Glutamatergic neuron (in vitro differentiated cells): ENCODE measurements around the gene OSR1. TPM values are rescaled to one million over a fixed set of nuclear protein-coding genes. Genes with fewer than 3 reads are reported as not detected.

Source experiments
- DNase-seq: peaks from one replicate; pipeline ENCODE4 v3.0.0; 2022
- H3K27ac Mint-ChIP-seq: one replicate; pipeline ENCODE4 v1.8.0; 2020; ENCODE audit warnings: mild to moderate bottlenecking, mixed read lengths, inconsistent platforms; ENCODE audit not compliant: unreplicated experiment
- H3K27me3 Mint-ChIP-seq: one replicate; pipeline ENCODE4 v1.8.0; 2020; ENCODE audit warnings: mild to moderate bottlenecking, moderate library complexity, mixed read lengths, inconsistent platforms; ENCODE audit not compliant: unreplicated experiment
- H3K36me3 Mint-ChIP-seq: one replicate; pipeline ENCODE4 v1.8.0; 2020; ENCODE audit warnings: mild to moderate bottlenecking, mixed read lengths, inconsistent platforms; ENCODE audit not compliant: unreplicated experiment
- H3K4me1 Mint-ChIP-seq: one replicate; pipeline ENCODE4 v1.8.0; 2020; ENCODE audit warnings: mild to moderate bottlenecking, low read depth, mixed read lengths, inconsistent platforms; ENCODE audit not compliant: unreplicated experiment
- H3K4me3 Mint-ChIP-seq: one replicate; pipeline ENCODE4 v1.8.0; 2020; ENCODE audit warnings: mild to moderate bottlenecking, mixed read lengths, inconsistent platforms; ENCODE audit not compliant: unreplicated experiment
- H3K9me3 Mint-ChIP-seq: one replicate; pipeline ENCODE4 v1.8.0; 2020; ENCODE audit warnings: mild to moderate bottlenecking, moderate library complexity, mixed read lengths, inconsistent platforms; ENCODE audit not compliant: unreplicated experiment
- total RNA-seq: library from RNA; stranded (reverse); fragmentation: NEBNext Ultra II Directional; extraction: Animal tissue kit (Norgen Biotek cat#: 25700); gene quantifications from one replicate; pipeline ENCODE4 v1.2.1, GENCODE V29; 2021; ENCODE audit not compliant: unreplicated experiment
- TF ChIP-seq, protein P1 (sequence below): fragments of 200-600 bp; sonication (generic); IDR thresholded peaks from one replicate; pipeline ENCODE4 v1.5.0; 2021; ENCODE audit not compliant: partially characterized antibody, unreplicated experiment

The OSR1 gene
- total RNA-seq, 1 donor from 2014 or later, result 0.42 TPM

DNA sequence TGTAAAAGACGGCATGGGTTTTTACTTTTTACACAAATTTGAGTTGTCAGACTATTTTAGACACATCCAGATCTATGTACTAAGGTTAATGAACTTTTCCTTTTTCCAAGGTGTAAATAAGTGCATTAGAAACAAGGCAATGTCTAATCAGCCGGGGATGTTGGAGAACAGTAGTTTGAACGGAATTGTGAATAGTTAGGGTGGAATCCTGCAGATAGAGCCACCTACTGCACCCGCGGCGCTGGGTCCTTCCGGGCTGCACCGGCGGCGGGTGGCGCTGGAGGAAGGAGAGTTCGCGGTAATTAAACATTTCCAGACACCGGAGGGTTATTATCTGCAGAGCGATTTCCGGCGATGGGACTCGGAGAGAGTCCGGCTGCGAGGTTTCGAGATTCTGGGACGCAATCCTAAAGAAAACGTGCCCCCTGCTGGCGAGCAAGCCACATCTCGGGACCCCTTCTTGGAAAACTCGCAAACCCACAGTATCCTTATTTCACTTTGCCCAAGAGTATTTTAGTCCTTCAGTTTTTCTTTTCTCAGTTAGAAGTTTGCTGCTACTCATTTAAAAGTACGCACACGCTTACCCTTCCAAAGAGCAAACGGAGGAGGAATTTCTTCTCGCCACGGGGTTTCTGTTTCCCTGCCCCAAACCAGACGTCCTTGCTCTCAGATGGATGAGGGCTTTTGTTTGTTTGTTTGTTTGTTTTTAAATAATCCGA is 4.5 kb upstream of the OSR1 start:
- DNase-seq, result peak; percentile 84
- peak overlapping the region; percentile 91 for H3K4me3 Mint-ChIP-seq
- peaks cover 4% of the 10 kb centered on the region for H3K36me3 Mint-ChIP-seq
- H3K4me1 Mint-ChIP-seq, result peaks cover 14% of the 10 kb centered on the region
- H3K9me3 Mint-ChIP-seq, result peaks cover 6% of the 10 kb centered on the region
- H3K27ac Mint-ChIP-seq, result no peak overlapping the region
- TF ChIP-seq, protein P1, sequence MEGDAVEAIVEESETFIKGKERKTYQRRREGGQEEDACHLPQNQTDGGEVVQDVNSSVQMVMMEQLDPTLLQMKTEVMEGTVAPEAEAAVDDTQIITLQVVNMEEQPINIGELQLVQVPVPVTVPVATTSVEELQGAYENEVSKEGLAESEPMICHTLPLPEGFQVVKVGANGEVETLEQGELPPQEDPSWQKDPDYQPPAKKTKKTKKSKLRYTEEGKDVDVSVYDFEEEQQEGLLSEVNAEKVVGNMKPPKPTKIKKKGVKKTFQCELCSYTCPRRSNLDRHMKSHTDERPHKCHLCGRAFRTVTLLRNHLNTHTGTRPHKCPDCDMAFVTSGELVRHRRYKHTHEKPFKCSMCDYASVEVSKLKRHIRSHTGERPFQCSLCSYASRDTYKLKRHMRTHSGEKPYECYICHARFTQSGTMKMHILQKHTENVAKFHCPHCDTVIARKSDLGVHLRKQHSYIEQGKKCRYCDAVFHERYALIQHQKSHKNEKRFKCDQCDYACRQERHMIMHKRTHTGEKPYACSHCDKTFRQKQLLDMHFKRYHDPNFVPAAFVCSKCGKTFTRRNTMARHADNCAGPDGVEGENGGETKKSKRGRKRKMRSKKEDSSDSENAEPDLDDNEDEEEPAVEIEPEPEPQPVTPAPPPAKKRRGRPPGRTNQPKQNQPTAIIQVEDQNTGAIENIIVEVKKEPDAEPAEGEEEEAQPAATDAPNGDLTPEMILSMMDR, result peak; percentile 89
- H3K27me3 Mint-ChIP-seq, result peaks cover 23% of the 10 kb centered on the region

DNA sequence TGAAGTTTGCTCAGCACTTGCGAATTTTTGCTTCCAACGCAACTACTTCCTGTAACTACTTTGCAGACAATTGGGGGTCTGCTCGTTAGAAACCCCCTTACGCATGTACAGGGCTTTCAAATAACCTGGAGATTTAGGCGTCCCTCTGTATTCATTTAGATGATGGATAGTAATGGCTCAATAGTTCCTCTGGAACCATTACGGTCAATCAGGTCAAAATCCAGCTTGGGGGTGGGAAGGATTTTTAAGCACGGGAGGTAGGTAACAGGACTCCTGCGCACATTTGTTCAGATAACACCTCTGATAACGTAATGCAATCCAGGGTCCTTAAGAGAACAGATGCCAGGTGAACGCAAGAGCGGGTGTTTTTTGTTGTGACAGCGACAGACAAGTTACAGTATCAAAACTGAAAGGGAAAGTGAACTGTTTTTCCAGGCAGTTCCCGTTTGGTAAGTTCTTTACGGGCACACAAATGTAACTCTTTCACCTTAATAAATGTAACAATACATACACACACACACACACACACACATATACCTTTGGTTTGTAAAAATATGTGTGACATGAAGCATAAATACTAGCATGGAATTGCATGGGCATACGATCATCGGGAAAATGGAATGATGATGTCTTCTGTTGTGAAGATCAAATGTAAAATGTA is 3.8 kb upstream of the OSR1 start:
- Mint-ChIP-seq H3K36me3 (peaks cover 4% of the 10 kb centered on the region), H3K27ac (no peak overlapping the region), H3K4me3 (peak overlapping the region; percentile 91), H3K9me3 (peaks cover 8% of the 10 kb centered on the region), H3K27me3 (peaks cover 27% of the 10 kb centered on the region), H3K4me1 (peaks cover 14% of the 10 kb centered on the region)
- no peak for DNase-seq
- TF ChIP-seq, protein P1, result no peak

DNA sequence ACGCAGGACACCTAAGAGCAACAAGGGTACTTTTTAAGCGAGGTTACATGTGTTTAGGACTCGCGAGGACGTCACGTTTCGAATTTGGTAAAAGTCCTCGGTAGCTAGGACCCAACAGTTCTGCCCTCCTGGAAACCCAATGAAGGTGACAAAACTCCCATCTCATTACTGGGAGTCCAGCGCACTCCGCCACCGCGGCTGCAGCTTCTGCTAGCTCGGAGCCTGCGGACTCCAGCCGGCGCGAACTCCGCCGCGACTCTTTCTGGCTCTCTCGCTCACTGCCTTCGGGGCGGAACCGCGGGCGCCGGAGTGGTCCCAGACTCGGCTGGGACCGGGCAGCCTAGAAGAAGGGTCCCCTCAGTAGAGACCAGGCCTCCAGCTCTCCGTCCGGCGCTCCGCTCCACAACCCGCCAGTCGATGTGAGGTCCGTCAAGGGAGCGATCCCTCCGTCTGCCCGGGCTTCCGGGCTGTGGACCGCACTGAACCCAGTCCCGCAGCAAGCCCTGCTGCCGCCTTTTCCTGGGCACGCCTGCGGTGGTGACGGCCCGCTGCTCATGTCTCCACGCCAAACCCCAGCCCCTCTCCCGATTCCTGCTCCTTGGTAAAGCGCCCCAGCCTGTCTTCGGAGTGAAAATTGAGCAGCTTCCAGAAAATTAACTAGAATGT is 3.0 kb upstream of the OSR1 start:
- peak; percentile 46 for DNase-seq
- TF ChIP-seq, protein P1, result no peak
- Mint-ChIP-seq H3K27ac (peak overlapping the region; percentile 62), H3K9me3 (peaks cover 11% of the 10 kb centered on the region), H3K27me3 (peaks cover 34% of the 10 kb centered on the region), H3K4me1 (peaks cover 16% of the 10 kb centered on the region), H3K36me3 (peaks cover 4% of the 10 kb centered on the region), H3K4me3 (peak overlapping the region; percentile 91)

DNA sequence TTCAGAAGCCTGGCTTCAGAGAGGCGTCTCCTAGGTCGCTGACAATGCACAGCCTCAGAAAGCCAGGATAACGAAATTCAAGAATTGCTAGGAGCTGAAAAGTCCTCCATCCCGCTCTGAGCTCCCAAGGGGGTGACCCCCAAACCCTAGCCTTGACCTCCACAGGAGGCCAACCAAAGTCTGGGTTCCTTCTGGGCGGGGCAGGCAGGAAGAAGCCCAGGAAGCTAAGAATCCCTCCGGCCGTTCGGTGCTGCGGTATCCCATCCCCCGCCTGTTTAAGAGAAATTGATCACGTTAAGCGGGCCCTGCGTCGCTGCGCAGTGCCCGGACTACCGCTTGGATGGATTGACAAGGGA is 2.5 kb upstream of the OSR1 start:
- Mint-ChIP-seq H3K27me3 (peaks cover 36% of the 10 kb centered on the region), H3K9me3 (peaks cover 11% of the 10 kb centered on the region), H3K36me3 (peaks cover 4% of the 10 kb centered on the region), H3K27ac (no peak overlapping the region), H3K4me3 (peak overlapping the region; percentile 38), H3K4me1 (peaks cover 18% of the 10 kb centered on the region)
- TF ChIP-seq, protein P1, result no peak
- peak; percentile 37 for DNase-seq
